Activated B cell treated with CpG ODN at 0.5 μM for 24 hours (primary cell): Measurements from ENCODE around the gene KLHL22. TPM values are rescaled to one million over a fixed set of nuclear protein-coding genes. Genes with fewer than 3 reads are reported as not detected.

Source experiments
- ATAC-seq: fragments of 200-7000 bp; cut with Tn5 transposase; one replicate; pipeline ENCODE4 v1.10.0; 2021; ENCODE audit warnings: low read depth, mild to moderate bottlenecking, moderate library complexity
- CTCF ChIA-PET: fragments of 350-600 bp; sonication (Branson Sonifier 250); formaldehyde crosslinking; loops from one replicate; lab custom pipeline; 2021; ENCODE audit warnings: antibody characterized with exemption; lab: Charles Lee
- POLR2A ChIA-PET: fragments of 350-600 bp; sonication (Branson Sonifier 250); formaldehyde crosslinking; loops from one replicate; lab custom pipeline; 2021; ENCODE audit warnings: antibody characterized with exemption; lab: Charles Lee
- DNase-seq: peaks from one replicate; pipeline ENCODE4 v3.0.0; 2022
- H3K27ac Mint-ChIP-seq: one replicate; pipeline ENCODE4 v1.8.0; 2020; ENCODE audit warnings: mixed read lengths
- H3K27me3 Mint-ChIP-seq: one replicate; pipeline ENCODE4 v1.8.0; 2021; ENCODE audit warnings: mixed read lengths
- H3K36me3 Mint-ChIP-seq: one replicate; pipeline ENCODE4 v1.8.0; 2021; ENCODE audit warnings: low read depth, mixed read lengths
- H3K4me1 Mint-ChIP-seq: one replicate; pipeline ENCODE4 v1.8.0; 2021; ENCODE audit warnings: mixed read lengths
- H3K4me3 Mint-ChIP-seq: one replicate; pipeline ENCODE4 v1.8.0; 2020; ENCODE audit warnings: mild to moderate bottlenecking, mixed read lengths
- H3K9me3 Mint-ChIP-seq: one replicate; pipeline ENCODE4 v1.8.0; 2020; ENCODE audit warnings: mixed read lengths
- CTCF ChIP-seq: fragments of 200-600 bp; IDR thresholded peaks from one replicate; pipeline ENCODE4 v1.8.0; 2022; ENCODE audit warnings: antibody characterized with exemption, mild to moderate bottlenecking
- intact Hi-C: fragments of 100-400 bp; cut with micrococcal nuclease; formaldehyde crosslinking; loops from one replicate; pipeline ENCODE4 v1.15.1; 2024
- total RNA-seq: library from RNA; stranded (reverse); gene quantifications from 2 replicates; pipeline ENCODE4 v1.2.3, GENCODE V29; 2022

The KLHL22 gene
- total RNA-seq, 1 donor from 2014 or later, result 26.1 TPM

GRCh38 chr22:20403779-20404140 is 91.8 kb downstream of the KLHL22 start:
- ATAC-seq (no peak), DNase-seq (no peak)
- POLR2A ChIA-PET, result interaction anchor here (0.6 kb wide), 1 partner anchor 15 kb away, joined by 5 read pairs; no protein-coding TSS in a partner anchor
- Mint-ChIP-seq H3K27ac (no peak overlapping the region), H3K9me3 (no peaks in the 10 kb centered on the region), H3K27me3 (no peaks in the 10 kb centered on the region), H3K4me3 (no peak overlapping the region), H3K36me3 (peaks cover 35% of the 10 kb centered on the region), H3K4me1 (no peaks in the 10 kb centered on the region)
- no peak for TF ChIP-seq CTCF
- intact Hi-C loops, result no loop called here
- CTCF ChIA-PET, result interaction anchor here (0.8 kb wide), 1 partner anchor 14 kb away, joined by 3 read pairs; no protein-coding TSS in a partner anchor

- intact Hi-C loops, result no loop called here
- Mint-ChIP-seq H3K36me3 (peaks cover 35% of the 10 kb centered on the region), H3K9me3 (no peaks in the 10 kb centered on the region), H3K4me3 (no peak overlapping the region), H3K27ac (no peak overlapping the region), H3K27me3 (no peaks in the 10 kb centered on the region), H3K4me1 (no peaks in the 10 kb centered on the region)
- no peak for TF ChIP-seq CTCF
- CTCF ChIA-PET, result no interaction called here
- ATAC-seq (no peak), DNase-seq (no peak)
- POLR2A ChIA-PET, result interaction anchor here (0.6 kb wide), 1 partner anchor 15 kb away, joined by 5 read pairs; no protein-coding TSS in a partner anchor
Measured at GRCh38 chr22:20402960-20403778, 92.4 kb downstream of the KLHL22 start.

- H3K4me1 Mint-ChIP-seq, result peaks cover 3% of the 10 kb centered on the region
- H3K27ac Mint-ChIP-seq, result no peak overlapping the region
- no peak for ATAC-seq
- TF ChIP-seq CTCF, result no peak
- no peak for DNase-seq
- H3K27me3 Mint-ChIP-seq, result no peaks in the 10 kb centered on the region
- no peaks in the 10 kb centered on the region for H3K9me3 Mint-ChIP-seq
- no peak overlapping the region for H3K4me3 Mint-ChIP-seq
- ChIA-PET POLR2A (no interaction called here), CTCF (no interaction called here)
- intact Hi-C loops, result no loop called here
- peaks cover 27% of the 10 kb centered on the region for H3K36me3 Mint-ChIP-seq
Measured at GRCh38 chr22:20401376-20402014, 94.1 kb downstream of the KLHL22 start.

- POLR2A ChIA-PET, result no interaction called here
- H3K27ac Mint-ChIP-seq, result no peak overlapping the region
Measured at GRCh38 chr22:20400606-20401375, 94.8 kb downstream of the KLHL22 start.

More at GRCh38 chr22:20400606-20401375, 94.8 kb downstream of the KLHL22 start:
- intact Hi-C loops, result no loop called here
- no peak for DNase-seq
- Mint-ChIP-seq H3K4me1 (peaks cover 10% of the 10 kb centered on the region), H3K27me3 (no peaks in the 10 kb centered on the region), H3K36me3 (peaks cover 21% of the 10 kb centered on the region), H3K4me3 (no peak overlapping the region), H3K9me3 (no peaks in the 10 kb centered on the region)
- ATAC-seq, result no peak
- CTCF ChIA-PET, result no interaction called here
- TF ChIP-seq CTCF, result no peak
